A673 (cell line): ENCODE measurements around the gene F8.

Experiments
- CTCF ChIP-seq: fragments of 300-800, 200-600 bp; sonication (generic); conservative IDR thresholded peaks from 2 replicates; pipeline ENCODE4 v1.5.1; 2017; ENCODE audit warnings: low read depth, mild to moderate bottlenecking, antibody characterized with exemption, low read length, moderate library complexity, mixed read lengths
- EZH2 ChIP-seq: fragments of 200-600 bp; sonication (generic); IDR thresholded peaks from 2 replicates; pipeline ENCODE4 v1.6.1; 2017; ENCODE audit warnings: borderline replicate concordance, low read depth, mild to moderate bottlenecking, mixed read lengths, antibody characterized with exemption, low read length; ENCODE audit not compliant: poor library complexity, severe bottlenecking

DNA sequence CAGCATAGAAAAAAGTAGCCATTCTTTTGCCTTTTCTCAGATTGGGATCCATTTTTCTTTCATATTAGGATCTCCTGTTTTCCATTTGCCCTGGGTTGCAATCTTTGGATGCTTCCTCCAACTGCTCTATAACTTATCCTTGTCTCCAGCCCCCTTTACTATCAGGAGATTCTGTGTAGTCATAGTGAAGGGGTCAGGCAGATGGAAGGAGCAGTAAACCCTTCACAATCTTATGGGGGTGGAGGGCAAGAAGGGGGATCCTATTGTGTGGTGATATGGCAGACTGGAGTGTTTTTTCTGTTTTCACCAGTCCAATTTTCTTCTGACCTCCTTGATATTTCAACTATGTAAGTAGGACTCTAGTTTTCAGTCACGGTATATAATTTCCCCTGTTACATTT lies 186.4 kb downstream of the F8 start:
- TF ChIP-seq EZH2 (no peak), CTCF (no peak)
